Measurements from ENCODE around the gene DCST1. TPM values are rescaled to one million over a fixed set of nuclear protein-coding genes. Genes with fewer than 3 reads are reported as not detected.

DCST1 gene
- total and polyA plus RNA-seq, 2 of the 8 experiments (the other 6 are each of a cell fraction or from before 2014, with no cell fraction given), result not detected

- no peak overlapping the region for H2BK5ac ChIP-seq (ENCODE audit: low read depth, low read length)
- H3K79me1 ChIP-seq (ENCODE audit: low read depth, low read length), result no peaks in the 10 kb centered on the region
- POLR2A ChIA-PET (ENCODE audit: partially characterized antibody), result interaction anchor here (0.7 to 1.8 kb wide), 5 partner anchors 20 to 81 kb away, joined by 4 to 7 read pairs (median 7); partner anchors contain the start of gene KRTCAP2
- H3K9ac ChIP-seq (replicated peaks in 1 of 4; ENCODE audit: extremely low read depth in 1 of 4, low read depth in 3 of 4, low read length in 3 of 4), result no peak overlapping the region
- 0 out of 4 replicates have a peak overlapping the region, but pooled peaks of 1 of the 2 experiments have one; percentile 1 for H3K4me2 ChIP-seq (ENCODE audit: insufficient read depth in 1 of 2, low read depth in 2 of 2, low read length in 2 of 2)
- no peak overlapping the region for H4K8ac ChIP-seq (ENCODE audit: extremely low read depth, insufficient read depth, low read length)
- H4K20me1 ChIP-seq (replicated peaks in 1 of 2; ENCODE audit: control insufficient read depth in 1 of 2, insufficient read depth in 2 of 2, low read length in 2 of 2), result no peaks in the 10 kb centered on the region
- 98% methylated on average over 6 of the region's 6 CpGs; no CpG with 5 or more reads in 1 of the 2 experiments for WGBS, 2 experiments (ENCODE audit: extremely low coverage in 1 of 2, insufficient coverage in 1 of 2, insufficient read length in 1 of 2, insufficient replicate concordance in 2 of 2, low coverage in 1 of 2, low lambda C conversion rate in 2 of 2, missing lambda C conversion rate in 1 of 2)
- no peaks in the 10 kb centered on the region for H3K23me2 ChIP-seq (ENCODE audit: low read depth, low read length)
- H2AFZ ChIP-seq (ENCODE audit: low read length), result no peak overlapping the region
- H2BK15ac ChIP-seq (ENCODE audit: low read length), result peak overlapping the region; percentile 90; the same call in 1 of the 2 replicates
- no peak overlapping the region for H2BK20ac ChIP-seq (ENCODE audit: low read length)
- CTCF ChIA-PET (ENCODE audit: partially characterized antibody), result interaction anchor here (0.8 to 6.3 kb wide), 35 partner anchors 12 to 226 kb away, joined by 3 to 215 read pairs (median 7); partner anchors contain the start of genes ADAM15, EFNA3, EFNA4 and KRTCAP2
- peaks cover 0 to 13% (median 2%) of the 10 kb centered on the region in 4 experiments; a peak in 2 of 7 replicates for H3K27me3 ChIP-seq (replicated peaks in 1 of 4; ENCODE audit: control insufficient read depth in 3 of 4, extremely low read depth in 1 of 4, insufficient read depth in 3 of 4, low read length in 3 of 4)
- no peak overlapping the region for H4K91ac ChIP-seq (replicated peaks; ENCODE audit: insufficient read length, low read length)
- no peaks in the 10 kb centered on the region for H3K36me3 ChIP-seq (ENCODE audit: control insufficient read depth in 2 of 4, insufficient read depth in 4 of 4, low read length in 3 of 4)
- no peak overlapping the region for H3K4ac ChIP-seq (replicated peaks; ENCODE audit: insufficient read length, low read depth, low read length)
- H3K79me2 ChIP-seq (ENCODE audit: control insufficient read depth in 1 of 2, insufficient read depth in 2 of 2, low read length in 2 of 2), result no peaks in the 10 kb centered on the region
- H3K56ac ChIP-seq (replicated peaks; ENCODE audit: insufficient read length, low read depth, low read length), result no peak overlapping the region
- H3K14ac ChIP-seq (ENCODE audit: insufficient read length), result no peak overlapping the region
- FAIRE-seq (no peak), DNase-seq (ENCODE audit: low read depth in 1 of 2, low spot score in 2 of 2) (no peak)
- no peak overlapping the region for H4K5ac ChIP-seq (ENCODE audit: insufficient read length, low read depth, low read length)
- H3K4me1 ChIP-seq (replicated peaks in 1 of 4; ENCODE audit: control insufficient read depth in 3 of 4, insufficient read depth in 4 of 4, low read length in 3 of 4), result peaks cover 0 to 10% (median 8%) of the 10 kb centered on the region in 4 experiments; a peak in 5 of 7 replicates
- no peak overlapping the region for H2BK120ac ChIP-seq (replicated peaks; ENCODE audit: low read depth, low read length)
- H3K4me3 ChIP-seq (ENCODE audit: extremely low read depth in 1 of 4, insufficient read depth in 2 of 4, low read depth in 3 of 4, low read length in 4 of 4), result no peak overlapping the region
- H3K18ac ChIP-seq (ENCODE audit: extremely low read depth, low read length), result peak overlapping the region; percentile 21; the same call in 1 of the 2 replicates
- H3K9me3 ChIP-seq (ENCODE audit: insufficient read depth in 2 of 2, low read depth in 1 of 2, low read length in 1 of 2), result no peaks in the 10 kb centered on the region
- H2BK12ac ChIP-seq (ENCODE audit: low read depth, low read length), result 0 out of 2 replicates have a peak overlapping the region, but pooled peaks have one; percentile 39
- H3K23ac ChIP-seq (ENCODE audit: insufficient read length), result no peak overlapping the region
- H3K27ac ChIP-seq (ENCODE audit: low read depth, low read length), result no peak overlapping the region
- peak overlapping the region; percentile 69; the same call in 1 of the 2 replicates for H2AK5ac ChIP-seq (ENCODE audit: low read depth, low read length)
- TF ChIP-seq JUN (IDR thresholded peaks at IDR 0.05; ENCODE audit: low read depth, low read length) (no peak), TEAD4 (IDR thresholded peaks at IDR 0.05; ENCODE audit: low read depth, low read length) (no peak), NANOG (IDR thresholded peaks at IDR 0.05; ENCODE audit: insufficient read depth, low read depth, low read length, poor library complexity, severe bottlenecking) (no peak), MAFK (IDR thresholded peaks at IDR 0.05; ENCODE audit: low read depth, low read length) (no peak), SP2 (IDR thresholded peaks at IDR 0.05; ENCODE audit: low read length) (no peak), CHD2 (IDR thresholded peaks at IDR 0.05; ENCODE audit: low read length) (no peak), KDM5A (IDR thresholded peaks at IDR 0.05; ENCODE audit: low read length) (no peak), SRF (IDR thresholded peaks at IDR 0.05; ENCODE audit: low read depth, low read length) (no peak), SIRT6 (IDR thresholded peaks at IDR 0.05; ENCODE audit: low read length) (no peak), SIX5 (IDR thresholded peaks at IDR 0.05; ENCODE audit: low read depth, low read length) (no peak), RBBP5 (IDR thresholded peaks at IDR 0.05; ENCODE audit: borderline replicate concordance, low read depth, low read length) (no peak), BACH1 (IDR thresholded peaks at IDR 0.05; ENCODE audit: low read length) (no peak), EGR1 (IDR thresholded peaks at IDR 0.05; ENCODE audit: borderline replicate concordance, low read depth, low read length) (no peak), JUND (IDR thresholded peaks at IDR 0.05; ENCODE audit: low read length) (no peak), POLR2AphosphoS5 (IDR thresholded peaks at IDR 0.05; ENCODE audit: low read depth, low read length) (no peak), PHF8 (conservative IDR thresholded peaks at IDR 0.05; ENCODE audit: low read depth, low read length) (no peak)
These were observed 58.5 kb downstream of the DCST1 start for GRCh38 chr1:155092131-155092530.
